Activated CD4-positive, alpha-beta T cell treated with anti-CD3 and anti-CD28 coated beads, Interleukin-2, amount 50 U/mL, for 4 hours (primary cell): ENCODE measurements around the gene SQSTM1.
"Not testable (repeated sequence)": the region's sequence is repeated elsewhere in the genome, so short reads cannot be mapped to it uniquely, and the experiment has no call there.

Source experiments
- DNase-seq, 2 experiments: peaks; one replicate each; pipeline ENCODE4 v3.0.0-alpha.2; 2020

SQSTM1 gene

GRCh38 chr5:179827680-179828079 is 7.0 kb downstream of the SQSTM1 start:
- peak; percentile 41 to 56 for DNase-seq

- DNase-seq = no peak
These were observed 8.2 kb downstream of the SQSTM1 start for GRCh38 chr5:179828756-179829421.

- no peak for DNase-seq
These were observed 9.2 kb downstream of the SQSTM1 start for GRCh38 chr5:179829732-179830435.

GRCh38 chr5:179830818-179831468 is 10.2 kb downstream of the SQSTM1 start:
- DNase-seq = no peak

GRCh38 chr5:179832039-179832745 is 11.5 kb downstream of the SQSTM1 start:
- no peak for DNase-seq

- DNase-seq = no peak
These were observed 12.5 kb downstream of the SQSTM1 start for GRCh38 chr5:179833056-179833708.

- DNase-seq = no peak
These were observed 13.0 kb downstream of the SQSTM1 start for GRCh38 chr5:179833709-179834070.

GRCh38 chr5:179834120-179834519 is 13.4 kb downstream of the SQSTM1 start:
- DNase-seq = no peak

GRCh38 chr5:179834871-179835270 is 14.2 kb downstream of the SQSTM1 start:
- DNase-seq = not testable (repeated sequence)

- peak; percentile 41 to 55 for DNase-seq
These were observed 15.7 kb downstream of the SQSTM1 start for GRCh38 chr5:179836225-179837019.

GRCh38 chr5:179837076-179838011 is 16.6 kb downstream of the SQSTM1 start:
- DNase-seq = no peak

- no peak for DNase-seq
These were observed 18.9 kb downstream of the SQSTM1 start for GRCh38 chr5:179839328-179840256.

GRCh38 chr5:179840321-179840720 is 19.6 kb downstream of the SQSTM1 start:
- DNase-seq = no peak

- DNase-seq = no peak
These were observed 20.1 kb downstream of the SQSTM1 start for GRCh38 chr5:179840766-179841165.

GRCh38 chr5:179841621-179842020 is 20.9 kb downstream of the SQSTM1 start:
- DNase-seq = no peak

- DNase-seq = no peak
These were observed 32.4 kb downstream of the SQSTM1 start for GRCh38 chr5:179852993-179853547.

GRCh38 chr5:179854356-179854755 is 33.7 kb downstream of the SQSTM1 start:
- no peak for DNase-seq

GRCh38 chr5:179858241-179858585 is 37.5 kb downstream of the SQSTM1 start:
- peak; percentile 55 to 61 for DNase-seq
